WTC11 (cell line): ENCODE measurements around the gene PRDM5. TPM values are rescaled to one million over a fixed set of nuclear protein-coding genes. Genes with fewer than 3 reads are reported as not detected.
A peak's percentile ranks its signal among the peaks of the same experiment; 100 is the strongest.

Experiments
- ATAC-seq: fragments of 200-7000 bp; cut with Tn5 transposase; 2 replicates; pipeline ENCODE4 v1.10.0; 2021; ENCODE audit warnings: mild to moderate bottlenecking, moderate library complexity
- CTCF ChIA-PET: fragments of 300-600 bp; sonication (Branson Sonifier 250); formaldehyde crosslinking; loops from one replicate; lab custom pipeline; 2021; ENCODE audit warnings: antibody characterized with exemption; lab: Charles Lee
- POLR2A ChIA-PET: fragments of 350-600 bp; sonication (Branson Sonifier 250); formaldehyde crosslinking; loops from one replicate; lab custom pipeline; 2021; ENCODE audit warnings: antibody characterized with exemption; lab: Charles Lee
- DNase-seq: peaks from one replicate; pipeline ENCODE4 v3.0.0; 2021; ENCODE audit warnings: low spot score
- H3K27ac Mint-ChIP-seq: 2 replicates; pipeline ENCODE4 v1.8.0; 2021; ENCODE audit warnings: mixed read lengths
- H3K27me3 Mint-ChIP-seq: 2 replicates; pipeline ENCODE4 v1.8.0; 2021; ENCODE audit warnings: low read depth, mild to moderate bottlenecking, moderate library complexity, mixed read lengths
- H3K36me3 Mint-ChIP-seq: 2 replicates; pipeline ENCODE4 v1.8.0; 2021; ENCODE audit warnings: mixed read lengths
- H3K4me1 Mint-ChIP-seq: 2 replicates; pipeline ENCODE4 v1.8.0; 2022; ENCODE audit warnings: mixed read lengths
- H3K4me3 Mint-ChIP-seq: 2 replicates; pipeline ENCODE4 v1.8.0; 2021; ENCODE audit warnings: mild to moderate bottlenecking, moderate library complexity, mixed read lengths
- H3K9me3 Mint-ChIP-seq: 2 replicates; pipeline ENCODE4 v1.8.0; 2021; ENCODE audit warnings: mixed read lengths
- ELF4 ChIP-seq: sonication (generic); formaldehyde crosslinking; IDR thresholded peaks from 2 replicates; pipeline ENCODE4 v1.8.1; 2022; ENCODE audit warnings: low read depth, mild to moderate bottlenecking, moderate library complexity, missing genetic modification reagents
- FOXK1 ChIP-seq: sonication (generic); formaldehyde crosslinking; IDR thresholded peaks from 2 replicates; pipeline ENCODE4 v1.8.0; 2022; ENCODE audit warnings: mild to moderate bottlenecking, moderate library complexity, missing genetic modification reagents
- NFE2L1 ChIP-seq: sonication (generic); formaldehyde crosslinking; IDR thresholded peaks from 2 replicates; pipeline ENCODE4 v1.8.1; 2023; ENCODE audit warnings: missing genetic modification reagents
- SP1 ChIP-seq: sonication (generic); formaldehyde crosslinking; conservative IDR thresholded peaks from 2 replicates; pipeline ENCODE4 v1.8.1; 2022; ENCODE audit warnings: missing genetic modification reagents
- TCF7 ChIP-seq: sonication (generic); formaldehyde crosslinking; IDR thresholded peaks from 2 replicates; pipeline ENCODE4 v1.8.0; 2022; ENCODE audit warnings: mild to moderate bottlenecking, low read depth, missing genetic modification reagents, moderate library complexity
- TEAD1 ChIP-seq: sonication (generic); formaldehyde crosslinking; IDR thresholded peaks from 2 replicates; pipeline ENCODE4 v1.8.0; 2022; ENCODE audit warnings: mild to moderate bottlenecking, missing genetic modification reagents
- ZNF263 ChIP-seq: sonication (generic); formaldehyde crosslinking; IDR thresholded peaks from 2 replicates; pipeline ENCODE4 v1.8.1; 2022; ENCODE audit warnings: low read depth, mild to moderate bottlenecking, moderate library complexity, missing genetic modification reagents
- total RNA-seq: library from RNA; stranded (reverse); gene quantifications from 3 replicates; pipeline ENCODE4 v1.2.3, GENCODE V29; 2021
- TF ChIP-seq, protein P1 (sequence below): sonication (generic); formaldehyde crosslinking; IDR thresholded peaks from 2 replicates; pipeline ENCODE4 v1.8.1; 2022; ENCODE audit warnings: mild to moderate bottlenecking, moderate library complexity, missing genetic modification reagents
- TF ChIP-seq, protein P2 (sequence below): fragments of 250-450 bp; sonication (Bioruptor Pico); IDR thresholded peaks from 2 replicates; pipeline ENCODE4 v1.8.0; 2021; ENCODE audit warnings: mild to moderate bottlenecking
- TF ChIP-seq, protein P3 (sequence below): sonication (generic); formaldehyde crosslinking; conservative IDR thresholded peaks from 2 replicates; pipeline ENCODE4 v1.8.1; 2023; ENCODE audit warnings: mild to moderate bottlenecking, low read depth, missing genetic modification reagents, moderate library complexity
- TF ChIP-seq, protein P4 (sequence below): sonication (generic); formaldehyde crosslinking; IDR thresholded peaks from 2 replicates; pipeline ENCODE4 v1.8.1; 2022; ENCODE audit warnings: missing genetic modification reagents, borderline replicate concordance
- TF ChIP-seq, protein P5 (sequence below): sonication (generic); formaldehyde crosslinking; IDR thresholded peaks from 2 replicates; pipeline ENCODE4 v1.8.1; 2023; ENCODE audit warnings: mild to moderate bottlenecking, missing genetic modification reagents, moderate library complexity
- TF ChIP-seq, protein P6 (sequence below): fragments of 250-450 bp; sonication (Bioruptor Pico); IDR thresholded peaks from 2 replicates; pipeline ENCODE4 v2.1.2; 2022; ENCODE audit warnings: mild to moderate bottlenecking, moderate library complexity
- TF ChIP-seq, protein P7 (sequence below): sonication (generic); formaldehyde crosslinking; IDR thresholded peaks from 2 replicates; pipeline ENCODE4 v1.8.0; 2022; ENCODE audit warnings: mild to moderate bottlenecking, missing genetic modification reagents
- TF ChIP-seq, protein P8 (sequence below): sonication (generic); formaldehyde crosslinking; IDR thresholded peaks from 2 replicates; pipeline ENCODE4 v1.8.0; 2023; ENCODE audit warnings: missing genetic modification reagents, mild to moderate bottlenecking, borderline replicate concordance

Gene PRDM5
- total RNA-seq, 1 experiment from 2014 or later: 47.0 TPM

DNA sequence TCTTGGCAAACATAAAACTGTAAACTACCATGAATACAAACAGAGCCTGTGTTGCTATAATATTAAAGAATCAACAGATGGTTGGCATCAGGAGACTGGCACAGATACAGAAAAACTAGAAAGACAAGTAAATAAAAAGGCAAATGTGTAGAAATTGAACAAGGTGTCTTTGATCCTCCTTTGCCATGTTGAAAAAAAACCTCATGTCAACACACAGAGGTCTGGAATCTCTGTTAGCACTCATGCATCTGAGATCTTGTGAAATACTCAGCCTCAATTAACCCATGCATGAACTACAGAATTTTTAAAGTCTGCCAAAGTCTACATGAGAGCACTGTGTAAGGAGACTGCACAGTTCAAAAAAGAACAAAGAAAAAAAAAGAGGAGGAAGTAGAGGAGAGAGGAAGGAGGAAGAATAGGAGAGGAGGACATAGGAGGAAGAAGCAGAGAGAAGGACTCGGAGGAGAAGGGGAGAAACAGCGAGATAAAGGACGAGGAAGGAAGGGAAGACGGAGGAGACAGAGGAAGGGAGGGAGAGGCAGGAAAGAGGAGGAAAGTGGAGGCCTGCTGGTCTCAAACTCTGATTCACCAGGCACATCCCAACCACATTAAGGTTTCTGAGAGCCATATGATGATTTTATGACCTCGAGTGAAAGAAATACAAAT, 52.8 kb downstream of the PRDM5 start:
- no peaks in the 10 kb centered on the region for H3K27me3 Mint-ChIP-seq
- H3K36me3 Mint-ChIP-seq: no peaks in the 10 kb centered on the region
- ATAC-seq (peak; percentile 3; the same call in 1 of the 2 replicates), DNase-seq (no peak)
- peak overlapping the region; percentile 16 for H3K27ac Mint-ChIP-seq
- ChIA-PET POLR2A (no interaction called here), CTCF (interaction anchor here (0.9 to 1.8 kb wide), 6 partner anchors 9 to 711 kb away, joined by 3 to 14 read pairs (median 8); no protein-coding TSS in a partner anchor)
- TF ChIP-seq TEAD1 (CRISPR knock-in tag): no peak
- TF ChIP-seq NFE2L1 (CRISPR knock-in tag): no peak
- TF ChIP-seq, protein P1, sequence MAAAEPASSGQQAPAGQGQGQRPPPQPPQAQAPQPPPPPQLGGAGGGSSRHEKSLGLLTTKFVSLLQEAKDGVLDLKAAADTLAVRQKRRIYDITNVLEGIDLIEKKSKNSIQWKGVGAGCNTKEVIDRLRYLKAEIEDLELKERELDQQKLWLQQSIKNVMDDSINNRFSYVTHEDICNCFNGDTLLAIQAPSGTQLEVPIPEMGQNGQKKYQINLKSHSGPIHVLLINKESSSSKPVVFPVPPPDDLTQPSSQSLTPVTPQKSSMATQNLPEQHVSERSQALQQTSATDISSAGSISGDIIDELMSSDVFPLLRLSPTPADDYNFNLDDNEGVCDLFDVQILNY: no peak
- no peak for TF ChIP-seq FOXK1
- TF ChIP-seq, protein P2, sequence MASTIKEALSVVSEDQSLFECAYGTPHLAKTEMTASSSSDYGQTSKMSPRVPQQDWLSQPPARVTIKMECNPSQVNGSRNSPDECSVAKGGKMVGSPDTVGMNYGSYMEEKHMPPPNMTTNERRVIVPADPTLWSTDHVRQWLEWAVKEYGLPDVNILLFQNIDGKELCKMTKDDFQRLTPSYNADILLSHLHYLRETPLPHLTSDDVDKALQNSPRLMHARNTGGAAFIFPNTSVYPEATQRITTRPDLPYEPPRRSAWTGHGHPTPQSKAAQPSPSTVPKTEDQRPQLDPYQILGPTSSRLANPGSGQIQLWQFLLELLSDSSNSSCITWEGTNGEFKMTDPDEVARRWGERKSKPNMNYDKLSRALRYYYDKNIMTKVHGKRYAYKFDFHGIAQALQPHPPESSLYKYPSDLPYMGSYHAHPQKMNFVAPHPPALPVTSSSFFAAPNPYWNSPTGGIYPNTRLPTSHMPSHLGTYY (CRISPR knock-in tag): no peak
- TF ChIP-seq, protein P3, sequence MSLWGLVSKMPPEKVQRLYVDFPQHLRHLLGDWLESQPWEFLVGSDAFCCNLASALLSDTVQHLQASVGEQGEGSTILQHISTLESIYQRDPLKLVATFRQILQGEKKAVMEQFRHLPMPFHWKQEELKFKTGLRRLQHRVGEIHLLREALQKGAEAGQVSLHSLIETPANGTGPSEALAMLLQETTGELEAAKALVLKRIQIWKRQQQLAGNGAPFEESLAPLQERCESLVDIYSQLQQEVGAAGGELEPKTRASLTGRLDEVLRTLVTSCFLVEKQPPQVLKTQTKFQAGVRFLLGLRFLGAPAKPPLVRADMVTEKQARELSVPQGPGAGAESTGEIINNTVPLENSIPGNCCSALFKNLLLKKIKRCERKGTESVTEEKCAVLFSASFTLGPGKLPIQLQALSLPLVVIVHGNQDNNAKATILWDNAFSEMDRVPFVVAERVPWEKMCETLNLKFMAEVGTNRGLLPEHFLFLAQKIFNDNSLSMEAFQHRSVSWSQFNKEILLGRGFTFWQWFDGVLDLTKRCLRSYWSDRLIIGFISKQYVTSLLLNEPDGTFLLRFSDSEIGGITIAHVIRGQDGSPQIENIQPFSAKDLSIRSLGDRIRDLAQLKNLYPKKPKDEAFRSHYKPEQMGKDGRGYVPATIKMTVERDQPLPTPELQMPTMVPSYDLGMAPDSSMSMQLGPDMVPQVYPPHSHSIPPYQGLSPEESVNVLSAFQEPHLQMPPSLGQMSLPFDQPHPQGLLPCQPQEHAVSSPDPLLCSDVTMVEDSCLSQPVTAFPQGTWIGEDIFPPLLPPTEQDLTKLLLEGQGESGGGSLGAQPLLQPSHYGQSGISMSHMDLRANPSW (CRISPR knock-in tag): no peak
- TF ChIP-seq ZNF263: no peak
- TF ChIP-seq, protein P4, sequence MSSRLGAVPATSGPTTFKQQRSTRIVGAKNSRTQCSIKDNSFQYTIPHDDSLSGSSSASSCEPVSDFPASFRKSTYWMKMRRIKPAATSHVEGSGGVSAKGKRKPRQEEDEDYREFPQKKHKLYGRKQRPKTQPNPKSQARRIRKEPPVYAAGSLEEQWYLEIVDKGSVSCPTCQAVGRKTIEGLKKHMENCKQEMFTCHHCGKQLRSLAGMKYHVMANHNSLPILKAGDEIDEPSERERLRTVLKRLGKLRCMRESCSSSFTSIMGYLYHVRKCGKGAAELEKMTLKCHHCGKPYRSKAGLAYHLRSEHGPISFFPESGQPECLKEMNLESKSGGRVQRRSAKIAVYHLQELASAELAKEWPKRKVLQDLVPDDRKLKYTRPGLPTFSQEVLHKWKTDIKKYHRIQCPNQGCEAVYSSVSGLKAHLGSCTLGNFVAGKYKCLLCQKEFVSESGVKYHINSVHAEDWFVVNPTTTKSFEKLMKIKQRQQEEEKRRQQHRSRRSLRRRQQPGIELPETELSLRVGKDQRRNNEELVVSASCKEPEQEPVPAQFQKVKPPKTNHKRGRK (CRISPR knock-in tag): no peak
- TF ChIP-seq, protein P5, sequence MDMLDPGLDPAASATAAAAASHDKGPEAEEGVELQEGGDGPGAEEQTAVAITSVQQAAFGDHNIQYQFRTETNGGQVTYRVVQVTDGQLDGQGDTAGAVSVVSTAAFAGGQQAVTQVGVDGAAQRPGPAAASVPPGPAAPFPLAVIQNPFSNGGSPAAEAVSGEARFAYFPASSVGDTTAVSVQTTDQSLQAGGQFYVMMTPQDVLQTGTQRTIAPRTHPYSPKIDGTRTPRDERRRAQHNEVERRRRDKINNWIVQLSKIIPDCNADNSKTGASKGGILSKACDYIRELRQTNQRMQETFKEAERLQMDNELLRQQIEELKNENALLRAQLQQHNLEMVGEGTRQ (CRISPR knock-in tag): no peak
- TF ChIP-seq, protein P6, sequence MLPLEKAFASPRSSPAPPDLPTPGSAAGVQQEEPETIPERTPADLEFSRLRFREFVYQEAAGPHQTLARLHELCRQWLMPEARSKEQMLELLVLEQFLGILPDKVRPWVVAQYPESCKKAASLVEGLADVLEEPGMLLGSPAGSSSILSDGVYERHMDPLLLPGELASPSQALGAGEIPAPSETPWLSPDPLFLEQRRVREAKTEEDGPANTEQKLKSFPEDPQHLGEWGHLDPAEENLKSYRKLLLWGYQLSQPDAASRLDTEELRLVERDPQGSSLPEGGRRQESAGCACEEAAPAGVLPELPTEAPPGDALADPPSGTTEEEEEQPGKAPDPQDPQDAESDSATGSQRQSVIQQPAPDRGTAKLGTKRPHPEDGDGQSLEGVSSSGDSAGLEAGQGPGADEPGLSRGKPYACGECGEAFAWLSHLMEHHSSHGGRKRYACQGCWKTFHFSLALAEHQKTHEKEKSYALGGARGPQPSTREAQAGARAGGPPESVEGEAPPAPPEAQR (CRISPR knock-in tag): no peak
- TF ChIP-seq TCF7: no peak
- TF ChIP-seq, protein P7, sequence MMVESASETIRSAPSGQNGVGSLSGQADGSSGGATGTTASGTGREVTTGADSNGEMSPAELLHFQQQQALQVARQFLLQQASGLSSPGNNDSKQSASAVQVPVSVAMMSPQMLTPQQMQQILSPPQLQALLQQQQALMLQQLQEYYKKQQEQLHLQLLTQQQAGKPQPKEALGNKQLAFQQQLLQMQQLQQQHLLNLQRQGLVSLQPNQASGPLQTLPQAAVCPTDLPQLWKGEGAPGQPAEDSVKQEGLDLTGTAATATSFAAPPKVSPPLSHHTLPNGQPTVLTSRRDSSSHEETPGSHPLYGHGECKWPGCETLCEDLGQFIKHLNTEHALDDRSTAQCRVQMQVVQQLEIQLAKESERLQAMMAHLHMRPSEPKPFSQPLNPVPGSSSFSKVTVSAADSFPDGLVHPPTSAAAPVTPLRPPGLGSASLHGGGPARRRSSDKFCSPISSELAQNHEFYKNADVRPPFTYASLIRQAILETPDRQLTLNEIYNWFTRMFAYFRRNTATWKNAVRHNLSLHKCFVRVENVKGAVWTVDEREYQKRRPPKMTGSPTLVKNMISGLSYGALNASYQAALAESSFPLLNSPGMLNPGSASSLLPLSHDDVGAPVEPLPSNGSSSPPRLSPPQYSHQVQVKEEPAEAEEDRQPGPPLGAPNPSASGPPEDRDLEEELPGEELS: no peak
- no peak for TF ChIP-seq SP1 (CRISPR knock-in tag)
- TF ChIP-seq, protein P8, sequence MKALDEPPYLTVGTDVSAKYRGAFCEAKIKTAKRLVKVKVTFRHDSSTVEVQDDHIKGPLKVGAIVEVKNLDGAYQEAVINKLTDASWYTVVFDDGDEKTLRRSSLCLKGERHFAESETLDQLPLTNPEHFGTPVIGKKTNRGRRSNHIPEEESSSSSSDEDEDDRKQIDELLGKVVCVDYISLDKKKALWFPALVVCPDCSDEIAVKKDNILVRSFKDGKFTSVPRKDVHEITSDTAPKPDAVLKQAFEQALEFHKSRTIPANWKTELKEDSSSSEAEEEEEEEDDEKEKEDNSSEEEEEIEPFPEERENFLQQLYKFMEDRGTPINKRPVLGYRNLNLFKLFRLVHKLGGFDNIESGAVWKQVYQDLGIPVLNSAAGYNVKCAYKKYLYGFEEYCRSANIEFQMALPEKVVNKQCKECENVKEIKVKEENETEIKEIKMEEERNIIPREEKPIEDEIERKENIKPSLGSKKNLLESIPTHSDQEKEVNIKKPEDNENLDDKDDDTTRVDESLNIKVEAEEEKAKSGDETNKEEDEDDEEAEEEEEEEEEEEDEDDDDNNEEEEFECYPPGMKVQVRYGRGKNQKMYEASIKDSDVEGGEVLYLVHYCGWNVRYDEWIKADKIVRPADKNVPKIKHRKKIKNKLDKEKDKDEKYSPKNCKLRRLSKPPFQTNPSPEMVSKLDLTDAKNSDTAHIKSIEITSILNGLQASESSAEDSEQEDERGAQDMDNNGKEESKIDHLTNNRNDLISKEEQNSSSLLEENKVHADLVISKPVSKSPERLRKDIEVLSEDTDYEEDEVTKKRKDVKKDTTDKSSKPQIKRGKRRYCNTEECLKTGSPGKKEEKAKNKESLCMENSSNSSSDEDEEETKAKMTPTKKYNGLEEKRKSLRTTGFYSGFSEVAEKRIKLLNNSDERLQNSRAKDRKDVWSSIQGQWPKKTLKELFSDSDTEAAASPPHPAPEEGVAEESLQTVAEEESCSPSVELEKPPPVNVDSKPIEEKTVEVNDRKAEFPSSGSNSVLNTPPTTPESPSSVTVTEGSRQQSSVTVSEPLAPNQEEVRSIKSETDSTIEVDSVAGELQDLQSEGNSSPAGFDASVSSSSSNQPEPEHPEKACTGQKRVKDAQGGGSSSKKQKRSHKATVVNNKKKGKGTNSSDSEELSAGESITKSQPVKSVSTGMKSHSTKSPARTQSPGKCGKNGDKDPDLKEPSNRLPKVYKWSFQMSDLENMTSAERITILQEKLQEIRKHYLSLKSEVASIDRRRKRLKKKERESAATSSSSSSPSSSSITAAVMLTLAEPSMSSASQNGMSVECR (CRISPR knock-in tag): no peak
- TF ChIP-seq ELF4 (CRISPR knock-in tag): no peak
- H3K9me3 Mint-ChIP-seq: peaks cover 4% of the 10 kb centered on the region; the same call in 1 of the 2 replicates
- H3K4me1 Mint-ChIP-seq: peaks cover 35% of the 10 kb centered on the region
- H3K4me3 Mint-ChIP-seq: no peak overlapping the region
